ENCODE measurements around the gene CD2.

DNA sequence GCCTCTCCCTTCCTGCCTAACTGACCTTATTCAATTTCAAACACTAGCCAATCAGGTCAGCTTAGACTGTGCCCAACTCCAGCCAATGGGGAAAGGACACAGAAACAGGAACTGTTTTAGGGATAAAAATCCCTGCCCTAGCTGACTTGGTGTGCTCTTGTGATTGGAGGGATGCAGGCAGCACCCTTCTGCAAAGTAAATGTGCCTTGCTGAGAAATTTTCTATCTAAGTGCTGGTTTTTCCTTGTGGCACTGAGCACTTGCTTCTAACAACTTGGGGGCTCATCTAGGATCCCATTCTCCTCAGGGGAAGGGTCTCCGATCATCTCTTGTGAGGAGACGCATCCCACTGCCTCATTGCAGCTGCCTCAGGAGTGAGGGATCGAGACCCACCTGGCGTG, 10.7 kb upstream of the CD2 start:
- TF ChIP-seq, protein P1, sequence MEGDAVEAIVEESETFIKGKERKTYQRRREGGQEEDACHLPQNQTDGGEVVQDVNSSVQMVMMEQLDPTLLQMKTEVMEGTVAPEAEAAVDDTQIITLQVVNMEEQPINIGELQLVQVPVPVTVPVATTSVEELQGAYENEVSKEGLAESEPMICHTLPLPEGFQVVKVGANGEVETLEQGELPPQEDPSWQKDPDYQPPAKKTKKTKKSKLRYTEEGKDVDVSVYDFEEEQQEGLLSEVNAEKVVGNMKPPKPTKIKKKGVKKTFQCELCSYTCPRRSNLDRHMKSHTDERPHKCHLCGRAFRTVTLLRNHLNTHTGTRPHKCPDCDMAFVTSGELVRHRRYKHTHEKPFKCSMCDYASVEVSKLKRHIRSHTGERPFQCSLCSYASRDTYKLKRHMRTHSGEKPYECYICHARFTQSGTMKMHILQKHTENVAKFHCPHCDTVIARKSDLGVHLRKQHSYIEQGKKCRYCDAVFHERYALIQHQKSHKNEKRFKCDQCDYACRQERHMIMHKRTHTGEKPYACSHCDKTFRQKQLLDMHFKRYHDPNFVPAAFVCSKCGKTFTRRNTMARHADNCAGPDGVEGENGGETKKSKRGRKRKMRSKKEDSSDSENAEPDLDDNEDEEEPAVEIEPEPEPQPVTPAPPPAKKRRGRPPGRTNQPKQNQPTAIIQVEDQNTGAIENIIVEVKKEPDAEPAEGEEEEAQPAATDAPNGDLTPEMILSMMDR (IDR thresholded peaks at IDR 0.05), result no peak
- no peak for TF ChIP-seq POLR2A (IDR thresholded peaks at IDR 0.05)
